ENCODE data around the gene CA12. TPM values are rescaled to one million over a fixed set of nuclear protein-coding genes. Genes with fewer than 3 reads are reported as not detected.

Gene CA12
- total RNA-seq, 2 donors from 2014 or later, result 1.3 to 5.5 TPM

DNA sequence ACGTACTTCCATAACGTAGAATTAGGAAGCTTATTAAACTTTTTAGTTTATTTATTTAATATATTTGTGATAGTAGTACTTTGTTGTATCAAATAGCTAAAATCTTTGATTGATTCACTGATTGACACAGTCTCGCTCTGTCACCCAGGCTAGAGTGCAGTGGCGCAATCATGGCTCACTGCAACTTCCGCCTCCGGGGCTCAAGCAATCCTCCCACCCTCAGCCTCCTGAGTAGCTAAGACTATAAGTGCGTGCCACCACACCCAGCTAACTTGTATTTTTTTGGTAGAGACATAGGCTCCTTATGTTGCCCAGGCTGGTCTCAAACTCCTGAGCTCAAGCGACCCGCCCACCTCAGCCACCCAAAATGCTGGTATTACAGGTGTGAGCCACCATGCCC, 98.5 kb downstream of the CA12 start:
- H3K9me3 ChIP-seq, result no peaks in the 10 kb centered on the region
- H3K27ac ChIP-seq, result no peak overlapping the region
- TF ChIP-seq, protein P1, sequence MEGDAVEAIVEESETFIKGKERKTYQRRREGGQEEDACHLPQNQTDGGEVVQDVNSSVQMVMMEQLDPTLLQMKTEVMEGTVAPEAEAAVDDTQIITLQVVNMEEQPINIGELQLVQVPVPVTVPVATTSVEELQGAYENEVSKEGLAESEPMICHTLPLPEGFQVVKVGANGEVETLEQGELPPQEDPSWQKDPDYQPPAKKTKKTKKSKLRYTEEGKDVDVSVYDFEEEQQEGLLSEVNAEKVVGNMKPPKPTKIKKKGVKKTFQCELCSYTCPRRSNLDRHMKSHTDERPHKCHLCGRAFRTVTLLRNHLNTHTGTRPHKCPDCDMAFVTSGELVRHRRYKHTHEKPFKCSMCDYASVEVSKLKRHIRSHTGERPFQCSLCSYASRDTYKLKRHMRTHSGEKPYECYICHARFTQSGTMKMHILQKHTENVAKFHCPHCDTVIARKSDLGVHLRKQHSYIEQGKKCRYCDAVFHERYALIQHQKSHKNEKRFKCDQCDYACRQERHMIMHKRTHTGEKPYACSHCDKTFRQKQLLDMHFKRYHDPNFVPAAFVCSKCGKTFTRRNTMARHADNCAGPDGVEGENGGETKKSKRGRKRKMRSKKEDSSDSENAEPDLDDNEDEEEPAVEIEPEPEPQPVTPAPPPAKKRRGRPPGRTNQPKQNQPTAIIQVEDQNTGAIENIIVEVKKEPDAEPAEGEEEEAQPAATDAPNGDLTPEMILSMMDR (IDR thresholded peaks at IDR 0.05), result no peak
- no peak for DNase-seq (ENCODE audit: low spot score)
- peaks cover 5% of the 10 kb centered on the region for H3K36me3 ChIP-seq
- H3K4me3 ChIP-seq, result no peak overlapping the region
- H3K27me3 ChIP-seq, result no peaks in the 10 kb centered on the region
- peaks cover 0 to 4% of the 10 kb centered on the region in 2 donors for H3K4me1 ChIP-seq

GRCh38 chr15:63277893-63278456, 103.7 kb downstream of the CA12 start:
- H3K36me3 ChIP-seq, result no peaks in the 10 kb centered on the region
- H3K9me3 ChIP-seq, result no peaks in the 10 kb centered on the region
- TF ChIP-seq, protein P1 (IDR thresholded peaks at IDR 0.05), result no peak
- H3K27me3 ChIP-seq, result no peaks in the 10 kb centered on the region
- H3K4me3 ChIP-seq, result peak overlapping the region; percentile 81 to 88
- DNase-seq (ENCODE audit: low spot score), result no peak
- H3K4me1 ChIP-seq, result peaks cover 0 to 9% of the 10 kb centered on the region in 2 donors
- peak overlapping the region; percentile 83 to 90 for H3K27ac ChIP-seq

DNA sequence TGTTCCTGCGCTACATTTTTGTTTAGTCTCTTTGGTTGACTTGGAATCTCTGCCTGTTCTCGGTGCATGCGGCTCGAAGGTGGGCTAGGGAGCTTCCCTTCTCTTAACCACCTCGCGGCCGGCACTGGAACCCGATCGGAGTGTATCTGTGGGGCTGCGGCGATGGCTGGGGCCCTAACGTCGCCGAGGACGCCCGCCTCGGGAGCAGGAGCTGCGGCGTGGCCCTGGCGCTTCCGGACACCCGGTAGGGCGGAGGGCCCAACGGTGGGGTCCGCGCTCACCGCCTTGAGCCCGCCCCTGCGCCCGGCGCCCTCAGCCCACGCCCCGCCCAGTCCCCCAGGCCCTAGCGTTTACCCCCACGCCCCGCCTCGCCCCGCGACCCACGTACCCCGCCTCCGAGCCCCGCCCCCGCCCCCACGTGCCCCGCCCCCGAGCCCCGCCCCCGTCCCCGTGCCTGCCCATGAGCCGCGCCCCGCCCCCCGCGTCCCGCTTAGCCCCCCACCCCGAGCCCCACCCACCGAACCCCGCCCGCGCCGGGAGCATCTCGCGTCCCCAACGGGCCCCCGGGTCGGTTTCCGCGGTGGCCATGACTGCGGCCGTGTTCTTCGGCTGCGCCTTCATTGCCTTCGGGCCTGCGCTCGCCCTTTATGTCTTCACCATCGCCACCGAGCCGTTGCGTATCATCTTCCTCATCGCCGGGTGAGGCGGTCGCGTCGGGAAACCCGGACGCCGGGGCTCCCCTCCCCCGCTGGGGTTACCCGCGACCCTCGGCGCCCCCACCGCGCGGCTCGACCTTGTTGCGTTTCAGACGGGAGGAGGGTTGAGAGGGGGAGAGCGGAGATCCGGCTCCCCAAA, 104.4 kb downstream of the CA12 start, which contains the start of gene APH1B:
Gene APH1B, plus strand, starts transcription at position 568 of the 855 bp plus-strand sequence. Its CDS starts 19 bp downstream, at position 587.
- Histone ChIP-seq H3K4me1 (peaks cover 0 to 9% of the 10 kb centered on the region in 2 donors), H3K9me3 (no peaks in the 10 kb centered on the region)

DNA sequence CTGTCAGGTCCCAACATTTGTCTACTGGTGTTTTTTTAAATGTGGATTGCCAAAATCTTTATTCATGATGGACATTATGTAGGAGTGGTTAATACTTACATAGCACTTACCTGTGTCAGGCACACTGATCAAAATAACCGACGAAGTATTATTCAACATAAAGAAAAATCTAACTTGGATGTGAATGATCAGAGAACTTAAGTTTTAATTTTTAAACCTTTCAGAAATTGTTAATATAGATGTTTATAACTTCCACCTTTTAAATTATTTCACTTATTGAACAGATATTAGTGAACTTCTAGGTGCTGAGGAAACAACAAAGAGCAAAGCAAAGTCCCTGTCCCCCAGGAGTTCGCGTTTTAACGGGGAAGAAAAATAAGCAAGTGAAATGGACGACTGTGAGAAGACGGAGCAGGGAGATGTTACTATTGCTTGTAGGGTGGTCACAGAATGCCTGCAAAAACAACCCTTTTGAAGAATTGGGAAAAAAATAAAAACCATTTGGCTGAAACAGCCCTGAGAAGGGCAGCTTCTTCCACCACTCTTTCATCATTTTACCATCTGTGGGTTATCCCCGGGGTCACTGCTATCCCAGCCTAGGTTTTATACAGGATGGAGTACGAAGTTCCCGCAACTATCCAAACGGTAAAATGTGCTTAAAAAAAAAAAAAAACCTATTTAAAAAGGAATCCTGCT, 105.2 kb downstream of the CA12 start:
- Histone ChIP-seq H3K27me3 (no peaks in the 10 kb centered on the region), H3K27ac (peak overlapping the region; percentile 64 to 90), H3K4me1 (peaks cover 0 to 9% of the 10 kb centered on the region in 2 donors), H3K9me3 (no peaks in the 10 kb centered on the region), H3K36me3 (no peaks in the 10 kb centered on the region), H3K4me3 (peak overlapping the region; percentile 81 to 88)
- TF ChIP-seq, protein P1 (IDR thresholded peaks at IDR 0.05), result no peak
- DNase-seq (ENCODE audit: low spot score), result no peak

More for the DNA sequence above, 104.4 kb downstream of the CA12 start, which contains the start of gene APH1B:
- Histone ChIP-seq H3K27me3 (no peaks in the 10 kb centered on the region), H3K27ac (peak within 1 kb of the TSS; percentile 83 to 90), H3K4me3 (peak within 1 kb of the TSS; percentile 81 to 88), H3K36me3 (no peaks in the 10 kb centered on the region)
- TF ChIP-seq, protein P1 (IDR thresholded peaks at IDR 0.05), result no peak
- peak; percentile 70 for DNase-seq (ENCODE audit: low spot score)

GRCh38 chr15:63274427-63274826, 107.2 kb downstream of the CA12 start:
- H3K4me1 ChIP-seq, result peaks cover 0 to 9% of the 10 kb centered on the region in 2 donors
- H3K36me3 ChIP-seq, result no peaks in the 10 kb centered on the region
- DNase-seq (ENCODE audit: low spot score), result no peak
- no peaks in the 10 kb centered on the region for H3K27me3 ChIP-seq
- no peak overlapping the region for H3K4me3 ChIP-seq
- H3K9me3 ChIP-seq, result no peaks in the 10 kb centered on the region
- no peak overlapping the region for H3K27ac ChIP-seq
- TF ChIP-seq, protein P1 (IDR thresholded peaks at IDR 0.05), result no peak

Other genes with a start within 250 kb of the CA12 start
- 10 to 100 TPM; 74.7 to 76.4 TPM for gene RPS27L, start 224.4 kb downstream of the CA12 start, total RNA-seq
- 10 to 100 TPM; 10.2 to 19.3 TPM for gene RAB8B, start 192.2 kb downstream of the CA12 start, total RNA-seq
- 1 to 10 TPM; 4.8 to 6.9 TPM for gene APH1B, start 104.2 kb downstream of the CA12 start, total RNA-seq
- gene USP3, start 122.7 kb upstream of the CA12 start, total RNA-seq, result 10 to 100 TPM; 12.3 to 18.5 TPM
- 10 to 100 TPM; 13.8 to 20.1 TPM for gene FBXL22, start 215.5 kb upstream of the CA12 start, total RNA-seq

Measured in right atrium auricular region (tissue), 2 donors.